ENCODE results near the gene CNOT4.

The CNOT4 gene

GRCh38 chr7:135342887-135343286 is 167.0 kb downstream of the CNOT4 start:
- Histone ChIP-seq H2AFZ (ENCODE audit: low read depth) (peak overlapping the region; percentile 37; the same call in 1 of the 2 replicates), H3K4me3 (IDR thresholded peaks at IDR 0.05; ENCODE audit: insufficient read depth, low read depth, low read length) (no peak overlapping the region), H3K27me3 (ENCODE audit: insufficient read depth, low read depth) (no peaks in the 10 kb centered on the region), H3K36me3 (ENCODE audit: insufficient read depth) (no peaks in the 10 kb centered on the region), H3K27ac (no peak overlapping the region), H4K20me1 (ENCODE audit: insufficient read depth) (no peaks in the 10 kb centered on the region), H3K4me2 (peak overlapping the region; percentile 35; the same call in 1 of the 2 replicates), H3K79me2 (ENCODE audit: insufficient read depth, low read depth) (no peaks in the 10 kb centered on the region), H3K9ac (no peak overlapping the region), H3K4me1 (ENCODE audit: low read depth, poor library complexity, severe bottlenecking) (peaks cover 13% of the 10 kb centered on the region)
- no peak for TF ChIP-seq CTCF (conservative IDR thresholded peaks at IDR 0.05; ENCODE audit: low read depth, low read length)

DNA sequence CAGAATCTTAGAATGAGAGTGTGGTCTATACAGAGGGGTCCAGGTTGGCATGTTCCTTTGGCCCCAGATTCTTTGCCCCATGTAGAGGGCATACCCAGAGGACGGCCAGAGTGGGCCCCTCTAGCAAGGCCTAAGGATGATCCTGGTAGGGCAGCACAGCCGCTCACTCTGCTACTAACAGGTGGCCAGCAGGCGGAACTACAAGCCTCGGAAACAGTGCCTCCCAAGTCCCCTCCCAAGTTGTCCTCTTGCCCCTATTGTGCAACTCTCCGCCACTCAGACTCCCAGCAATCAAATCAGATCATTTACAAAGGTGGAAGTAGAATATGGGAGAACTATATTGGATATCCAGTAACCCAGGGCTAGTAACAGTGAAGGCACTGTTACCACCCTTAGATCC is 168.9 kb downstream of the CNOT4 start:
- H3K4me3 ChIP-seq (IDR thresholded peaks at IDR 0.05; ENCODE audit: insufficient read depth, low read depth, low read length), result no peak overlapping the region
- H3K4me1 ChIP-seq (ENCODE audit: low read depth, poor library complexity, severe bottlenecking), result peaks cover 13% of the 10 kb centered on the region
- H3K27me3 ChIP-seq (ENCODE audit: insufficient read depth, low read depth), result no peaks in the 10 kb centered on the region
- H3K79me2 ChIP-seq (ENCODE audit: insufficient read depth, low read depth), result no peaks in the 10 kb centered on the region
- no peak overlapping the region for H3K4me2 ChIP-seq
- H3K36me3 ChIP-seq (ENCODE audit: insufficient read depth), result no peaks in the 10 kb centered on the region
- H3K9ac ChIP-seq, result no peak overlapping the region
- no peak overlapping the region for H2AFZ ChIP-seq (ENCODE audit: low read depth)
- H3K27ac ChIP-seq, result no peak overlapping the region
- H4K20me1 ChIP-seq (ENCODE audit: insufficient read depth), result no peaks in the 10 kb centered on the region
- TF ChIP-seq CTCF (conservative IDR thresholded peaks at IDR 0.05; ENCODE audit: low read depth, low read length), result no peak

DNA sequence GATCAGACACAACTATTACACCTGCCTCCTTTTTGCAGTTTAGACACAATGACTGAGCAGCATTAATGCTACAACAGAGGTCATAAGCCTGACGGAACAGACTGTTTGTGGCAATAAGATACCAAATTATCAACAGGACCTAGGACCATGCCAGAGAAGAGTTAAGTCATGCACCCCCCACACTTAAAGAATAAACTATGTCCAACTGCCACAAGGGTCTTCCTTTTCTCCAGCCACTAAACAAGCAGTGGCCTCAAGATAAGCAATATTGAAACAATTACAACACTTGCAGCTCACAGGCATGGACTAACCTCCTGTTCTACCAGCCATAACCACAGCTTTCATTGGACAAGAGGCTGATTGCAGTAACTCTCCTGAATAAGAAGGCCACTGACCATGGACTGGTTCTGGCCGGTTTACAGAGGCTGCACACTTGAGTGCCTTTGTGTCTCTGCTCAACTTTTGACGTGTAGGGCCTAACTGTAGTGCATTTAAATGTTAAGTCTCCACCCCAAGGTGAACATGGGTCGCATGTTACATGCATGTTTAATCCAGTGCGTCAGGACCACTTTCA is 171.8 kb downstream of the CNOT4 start:
- Histone ChIP-seq H3K27ac (no peak overlapping the region), H3K36me3 (ENCODE audit: insufficient read depth) (no peaks in the 10 kb centered on the region), H3K4me1 (ENCODE audit: low read depth, poor library complexity, severe bottlenecking) (peaks cover 11% of the 10 kb centered on the region), H2AFZ (ENCODE audit: low read depth) (no peak overlapping the region), H3K79me2 (ENCODE audit: insufficient read depth, low read depth) (no peaks in the 10 kb centered on the region), H4K20me1 (ENCODE audit: insufficient read depth) (no peaks in the 10 kb centered on the region), H3K4me2 (no peak overlapping the region), H3K27me3 (ENCODE audit: insufficient read depth, low read depth) (no peaks in the 10 kb centered on the region), H3K9ac (no peak overlapping the region), H3K4me3 (IDR thresholded peaks at IDR 0.05; ENCODE audit: insufficient read depth, low read depth, low read length) (no peak overlapping the region)
- TF ChIP-seq CTCF (conservative IDR thresholded peaks at IDR 0.05; ENCODE audit: low read depth, low read length), result no peak

- Histone ChIP-seq H3K79me2 (ENCODE audit: insufficient read depth, low read depth) (no peaks in the 10 kb centered on the region), H3K27me3 (ENCODE audit: insufficient read depth, low read depth) (no peaks in the 10 kb centered on the region), H3K4me1 (ENCODE audit: low read depth, poor library complexity, severe bottlenecking) (peaks cover 5% of the 10 kb centered on the region), H4K20me1 (ENCODE audit: insufficient read depth) (no peaks in the 10 kb centered on the region), H3K4me3 (IDR thresholded peaks at IDR 0.05; ENCODE audit: insufficient read depth, low read depth, low read length) (no peak overlapping the region), H3K36me3 (ENCODE audit: insufficient read depth) (no peaks in the 10 kb centered on the region), H2AFZ (ENCODE audit: low read depth) (no peak overlapping the region), H3K9ac (no peak overlapping the region), H3K4me2 (no peak overlapping the region), H3K27ac (no peak overlapping the region)
- TF ChIP-seq CTCF (conservative IDR thresholded peaks at IDR 0.05; ENCODE audit: low read depth, low read length), result no peak
These were observed 172.4 kb downstream of the CNOT4 start for GRCh38 chr7:135337506-135337905.
